Uterus (tissue), 4 donors: ENCODE data around the gene PDAP1. TPM values are rescaled to one million over a fixed set of nuclear protein-coding genes. Genes with fewer than 3 reads are reported as not detected.
A peak's percentile ranks its signal among the peaks of the same experiment; 100 is the strongest.
"Not testable (repeated sequence)": the region's sequence is repeated elsewhere in the genome, so short reads cannot be mapped to it uniquely, and the experiment has no call there.

ENCODE experiments used
- DNase-seq, 2 donors: peaks; one replicate each; pipeline ENCODE4 v3.0.0-alpha.2; 2019 to 2020
- H3K27ac ChIP-seq, 2 donors: fragments of 200-600 bp; sonication (generic); 1 replicate in 1 of 2; 2 replicates in 1 of 2; pipeline ENCODE4 v1.5.1; 2016 to 2018
- H3K27me3 ChIP-seq, 2 donors: fragments of 200-600 bp; sonication (generic); one replicate each; pipeline ENCODE4 v1.5.1; 2018 to 2019; ENCODE audit warnings: control low read depth in 1 of 2
- H3K36me3 ChIP-seq, 2 donors: fragments of 200-600 bp; sonication (generic); one replicate each; pipeline ENCODE4 v1.5.1; 2019; ENCODE audit warnings: control low read depth in 1 of 2
- H3K4me1 ChIP-seq, 2 donors: fragments of 200-600 bp; sonication (generic); one replicate each; pipeline ENCODE4 v1.5.1; 2018 to 2019; ENCODE audit warnings: control low read depth in 1 of 2
- H3K4me3 ChIP-seq, 2 donors: fragments of 200-600 bp; sonication (generic); 1 replicate in 1 of 2; 2 replicates in 1 of 2; pipeline ENCODE4 v1.5.1; 2018 to 2019; ENCODE audit warnings: mild to moderate bottlenecking in 1 of 2
- H3K9me3 ChIP-seq, 2 donors: fragments of 200-600 bp; sonication (generic); one replicate each; pipeline ENCODE4 v1.5.1; 2019; ENCODE audit warnings: control low read depth in 1 of 2
- CTCF ChIP-seq, 4 experiments: fragments of 200-600 bp in 2 of 4; fragments of 450-650 bp in 2 of 4; sonication (generic) in 2 of 4; IDR thresholded peaks; one replicate each; pipeline ENCODE4 v1.5.1; 2016 to 2019; ENCODE audit warnings: antibody characterized with exemption in 4 of 4, mild to moderate bottlenecking in 2 of 4, moderate library complexity in 1 of 4
- POLR2A ChIP-seq, 2 donors: fragments of 450-650 bp; IDR thresholded peaks; one replicate each; pipeline ENCODE4 v1.6.1; 2016; ENCODE audit warnings: antibody characterized with exemption in 2 of 2, mild to moderate bottlenecking in 1 of 2, moderate library complexity in 1 of 2
- intact Hi-C: fragments of 100-400 bp; cut with DNase I; formaldehyde crosslinking; loops from one replicate; pipeline ENCODE4 v1.15.1; 2023; ENCODE audit warnings: low total_unique reads
- total RNA-seq, 4 donors: library from RNA; depleted of rRNA in 3 of 4; stranded (reverse); fragments of >200 nt in 3 of 4; gene quantifications; one replicate each; pipeline versions ENCODE4 v1.1.0 to v1.2.4, GENCODE V29; 2014 to 2023
- donor health status: DM: yes; HTN: yes; CAD: no.

The PDAP1 gene
- total RNA-seq, 4 donors from 2014 or later = 39.9 to 185 (median 72.1) TPM

GRCh38 chr7:99437946-99438572, 29.7 kb upstream of the PDAP1 start:
- Histone ChIP-seq H3K27ac (peak overlapping the region; percentile 88 to 91), H3K4me1 (peaks cover 6% of the 10 kb centered on the region in 2 donors), H3K9me3 (no peaks in the 10 kb centered on the region), H3K36me3 (no peaks in the 10 kb centered on the region), H3K27me3 (no peaks in the 10 kb centered on the region), H3K4me3 (peak overlapping the region; percentile 73 to 87)
- intact Hi-C loops = no loop called here
- DNase-seq = no peak
- TF ChIP-seq CTCF (IDR thresholded peaks at IDR 0.05) (no peak), POLR2A (IDR thresholded peaks at IDR 0.05) (no peak)

- Histone ChIP-seq H3K9me3 (no peaks in the 10 kb centered on the region), H3K36me3 (no peaks in the 10 kb centered on the region), H3K4me3 (no peak overlapping the region), H3K27me3 (no peaks in the 10 kb centered on the region), H3K27ac (no peak overlapping the region), H3K4me1 (no peaks in the 10 kb centered on the region)
- TF ChIP-seq POLR2A (IDR thresholded peaks at IDR 0.05) (no peak), CTCF (IDR thresholded peaks at IDR 0.05) (no peak)
- no peak for DNase-seq
- intact Hi-C loops = no loop called here
Measured at GRCh38 chr7:99433158-99433557, 24.8 kb upstream of the PDAP1 start.

- H3K36me3 ChIP-seq, H3K27me3 ChIP-seq, DNase-seq, intact Hi-C loops, H3K4me3 ChIP-seq, H3K9me3 ChIP-seq, H3K27ac ChIP-seq, H3K4me1 ChIP-seq: not testable (repeated sequence)
Measured at GRCh38 chr7:99431756-99432540, 23.6 kb upstream of the PDAP1 start.

GRCh38 chr7:99429756-99430155, 21.4 kb upstream of the PDAP1 start:
- TF ChIP-seq POLR2A (IDR thresholded peaks at IDR 0.05) (no peak), CTCF (IDR thresholded peaks at IDR 0.05) (no peak)
- H3K36me3 ChIP-seq = no peaks in the 10 kb centered on the region

GRCh38 chr7:99428972-99429566, 20.7 kb upstream of the PDAP1 start:
- Histone ChIP-seq H3K27ac (no peak overlapping the region), H3K4me1 (no peaks in the 10 kb centered on the region), H3K9me3 (no peaks in the 10 kb centered on the region), H3K36me3 (no peaks in the 10 kb centered on the region), H3K4me3 (no peak overlapping the region), H3K27me3 (no peaks in the 10 kb centered on the region)
- TF ChIP-seq CTCF (IDR thresholded peaks at IDR 0.05) = no peak
- no peak for TF ChIP-seq POLR2A (IDR thresholded peaks at IDR 0.05)
- no peak for DNase-seq
- intact Hi-C loops = no loop called here

More at GRCh38 chr7:99429756-99430155, 21.4 kb upstream of the PDAP1 start:
- Histone ChIP-seq H3K27me3 (no peaks in the 10 kb centered on the region), H3K27ac (no peak overlapping the region), H3K4me3 (no peak overlapping the region), H3K4me1 (no peaks in the 10 kb centered on the region), H3K9me3 (no peaks in the 10 kb centered on the region)
- no peak for DNase-seq
- intact Hi-C loops = no loop called here
